GM13977 (cell line): ENCODE measurements around the gene DENND2A.

Experiments used
- DNase-seq: peaks from one replicate; pipeline ENCODE4 v3.0.0; 2012; ENCODE audit warnings: low spot score
- in situ Hi-C: fragments of 300-500 bp; cut with MboI; formaldehyde crosslinking; loops from one replicate; pipeline ENCODE4 v1.12.0; 2022; ENCODE audit warnings: low sequenced_read_pairs, low pct_unique_long_range_greater_than_20kb, mixed read lengths, inconsistent platforms; ENCODE audit not compliant: unreplicated experiment
- TF ChIP-seq, protein P1 (sequence below): IDR thresholded peaks from 2 replicates; pipeline ENCODE4 v1.5.1; 2012; ENCODE audit warnings: mild to moderate bottlenecking, control low read depth; ENCODE audit not compliant: insufficient read depth; ENCODE audit errors: extremely low read depth, missing control alignments

DENND2A gene

DNA sequence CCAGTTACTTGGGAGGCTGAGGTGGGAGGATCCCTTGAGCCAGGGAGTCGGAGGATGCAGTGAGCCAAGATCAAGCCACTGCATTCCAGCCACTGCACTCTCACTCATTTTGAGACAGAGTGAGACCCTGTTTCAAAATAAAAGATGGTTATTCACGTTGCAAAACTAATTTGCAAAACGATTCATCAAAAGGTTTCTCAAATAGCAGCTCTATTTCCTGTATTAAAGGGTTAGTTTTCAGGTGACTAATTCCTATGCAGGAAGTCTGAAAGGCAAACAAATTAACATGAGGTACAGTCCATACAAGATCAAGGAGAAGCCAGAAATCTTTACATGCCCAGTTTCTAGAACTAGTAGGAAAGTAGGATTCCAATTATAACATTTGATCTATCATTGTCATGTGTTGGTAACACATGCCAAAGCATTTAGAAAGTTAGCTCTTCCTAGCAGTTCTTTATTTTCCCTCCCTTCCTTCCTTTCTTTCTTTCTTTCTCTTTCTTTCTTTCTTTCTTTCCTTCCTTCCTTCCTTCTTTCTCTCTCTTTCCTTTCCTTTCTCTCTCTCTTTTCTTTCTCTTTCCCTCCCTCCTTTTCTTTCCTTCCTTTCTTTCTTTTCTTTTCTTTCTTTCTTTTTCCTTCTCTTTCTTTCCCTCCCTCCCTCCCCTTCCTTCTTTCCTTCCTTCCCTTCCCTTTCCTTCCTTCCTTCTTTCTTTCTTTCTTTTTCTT, 49.3 kb downstream of the DENND2A start:
- TF ChIP-seq, protein P1, sequence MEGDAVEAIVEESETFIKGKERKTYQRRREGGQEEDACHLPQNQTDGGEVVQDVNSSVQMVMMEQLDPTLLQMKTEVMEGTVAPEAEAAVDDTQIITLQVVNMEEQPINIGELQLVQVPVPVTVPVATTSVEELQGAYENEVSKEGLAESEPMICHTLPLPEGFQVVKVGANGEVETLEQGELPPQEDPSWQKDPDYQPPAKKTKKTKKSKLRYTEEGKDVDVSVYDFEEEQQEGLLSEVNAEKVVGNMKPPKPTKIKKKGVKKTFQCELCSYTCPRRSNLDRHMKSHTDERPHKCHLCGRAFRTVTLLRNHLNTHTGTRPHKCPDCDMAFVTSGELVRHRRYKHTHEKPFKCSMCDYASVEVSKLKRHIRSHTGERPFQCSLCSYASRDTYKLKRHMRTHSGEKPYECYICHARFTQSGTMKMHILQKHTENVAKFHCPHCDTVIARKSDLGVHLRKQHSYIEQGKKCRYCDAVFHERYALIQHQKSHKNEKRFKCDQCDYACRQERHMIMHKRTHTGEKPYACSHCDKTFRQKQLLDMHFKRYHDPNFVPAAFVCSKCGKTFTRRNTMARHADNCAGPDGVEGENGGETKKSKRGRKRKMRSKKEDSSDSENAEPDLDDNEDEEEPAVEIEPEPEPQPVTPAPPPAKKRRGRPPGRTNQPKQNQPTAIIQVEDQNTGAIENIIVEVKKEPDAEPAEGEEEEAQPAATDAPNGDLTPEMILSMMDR = no peak
- in situ Hi-C loops = no loop called here
- DNase-seq = no peak

DNA sequence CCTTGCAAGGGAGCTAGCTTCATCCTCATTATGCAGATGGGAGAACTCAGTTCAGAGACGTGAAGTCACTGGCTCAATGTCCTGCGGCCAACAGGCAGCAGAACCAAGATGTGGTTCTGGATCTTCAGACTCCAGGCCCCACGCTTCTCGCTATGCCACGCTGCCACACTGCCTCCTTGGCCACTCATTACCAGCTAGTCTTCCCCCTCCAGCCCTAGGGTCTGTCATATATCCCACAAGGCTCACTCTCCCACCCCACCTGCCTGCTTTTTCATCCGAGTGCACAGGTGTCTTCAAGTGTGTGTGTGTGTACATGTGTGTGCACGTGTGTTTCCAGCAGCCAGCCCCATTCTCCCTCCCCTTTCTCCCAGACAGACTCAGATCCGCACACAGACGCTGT, 53.4 kb downstream of the DENND2A start:
- in situ Hi-C loops = no loop called here
- TF ChIP-seq, protein P1 = no peak
- no peak for DNase-seq

DNA sequence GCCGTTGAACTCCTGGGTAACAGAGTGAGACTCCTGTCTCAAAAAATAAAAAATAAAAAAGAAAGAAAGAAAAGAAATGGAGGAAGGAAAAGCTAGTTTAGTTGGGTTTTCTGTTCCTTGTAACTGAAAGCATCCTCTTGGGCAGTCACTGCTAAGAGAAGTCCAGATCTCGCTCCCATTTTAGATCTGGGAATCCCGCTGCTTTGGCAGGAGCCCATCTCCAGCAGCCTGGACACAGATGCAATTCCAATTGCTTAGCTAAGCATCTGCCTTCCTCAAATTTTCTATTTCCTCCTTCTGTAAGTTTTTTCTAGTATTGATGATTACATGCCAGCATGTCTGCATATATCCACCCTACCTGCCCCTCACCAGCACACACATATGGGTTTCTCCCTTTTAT, 54.1 kb downstream of the DENND2A start:
- DNase-seq = no peak
- in situ Hi-C loops = no loop called here
- TF ChIP-seq, protein P1 = no peak

DNA sequence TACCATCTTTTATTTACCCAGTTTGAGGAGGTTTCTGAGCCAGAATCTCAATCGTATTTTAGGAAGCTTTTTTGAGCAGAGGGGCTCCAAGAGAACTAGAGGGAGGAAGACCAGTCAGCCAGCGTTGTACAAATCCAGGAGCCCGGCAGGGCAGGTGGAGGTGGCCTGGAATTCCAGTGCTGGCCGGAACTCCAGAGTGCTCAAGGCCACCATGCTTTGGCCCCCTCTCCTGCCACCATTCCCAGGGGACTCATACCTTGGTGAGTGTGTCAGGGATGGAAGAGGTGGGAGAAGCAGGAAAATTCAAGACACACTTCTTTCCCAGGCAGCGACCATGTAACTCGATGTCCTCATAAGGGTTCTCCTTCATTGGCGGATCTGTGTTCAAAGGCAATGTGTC, 55.3 kb downstream of the DENND2A start:
- TF ChIP-seq, protein P1 = no peak
- in situ Hi-C loops = no loop called here
- DNase-seq = no peak

DNA sequence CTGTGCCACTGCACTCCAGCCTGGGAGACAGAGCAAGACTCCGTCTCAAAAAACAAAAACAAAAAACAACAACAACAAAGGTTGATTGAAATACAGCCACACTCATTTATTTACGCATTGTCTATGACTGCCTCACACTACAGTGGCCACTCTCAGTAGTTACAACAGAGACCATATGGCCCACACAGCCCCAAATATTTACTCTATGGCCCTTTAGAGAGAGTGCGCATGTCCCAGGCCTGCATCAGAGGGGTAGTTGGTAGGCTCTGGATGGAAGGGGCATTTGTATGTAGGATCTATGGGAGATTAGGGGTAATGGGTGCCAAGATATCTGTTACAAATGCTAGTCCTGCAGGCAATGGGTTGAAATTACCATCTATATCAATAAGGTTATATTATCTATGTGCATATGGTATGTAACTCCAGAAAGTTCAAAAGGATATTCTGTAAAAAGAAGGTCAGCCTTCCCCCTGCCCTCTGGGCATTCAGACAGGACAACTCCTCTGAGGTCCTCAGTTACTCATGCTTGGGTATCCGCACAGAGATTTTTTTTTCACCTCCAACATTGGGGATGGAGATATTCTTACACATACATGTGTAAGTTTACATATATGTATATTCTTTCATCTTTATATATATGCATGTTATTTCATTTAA, 56.3 kb downstream of the DENND2A start:
- TF ChIP-seq, protein P1 = no peak
- in situ Hi-C loops = no loop called here
- no peak for DNase-seq

DNA sequence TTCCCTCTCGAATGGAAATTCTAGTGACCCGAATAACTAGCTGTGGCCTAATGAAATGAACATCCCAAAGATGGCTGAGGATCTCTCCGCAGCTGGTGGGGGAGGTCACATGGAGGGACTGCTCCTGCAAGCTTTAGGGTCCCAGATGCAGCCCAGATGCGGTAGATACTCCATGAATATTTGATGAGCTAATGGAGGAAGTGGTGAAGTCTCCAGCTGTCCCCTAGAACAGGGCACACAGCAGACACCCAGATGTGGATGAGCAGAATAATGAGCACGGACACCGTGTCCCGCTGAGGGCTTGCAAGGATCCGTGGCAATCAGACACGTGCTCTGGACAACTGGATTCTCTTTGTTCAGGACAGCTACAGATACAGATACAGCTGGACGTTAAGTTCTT, 59.2 kb downstream of the DENND2A start:
- in situ Hi-C loops = no loop called here
- no peak for DNase-seq
- TF ChIP-seq, protein P1 = no peak
